Measurements from ENCODE around the gene NR6A1.
A peak's percentile ranks its signal among the peaks of the same experiment; 100 is the strongest.

NR6A1 gene

DNA sequence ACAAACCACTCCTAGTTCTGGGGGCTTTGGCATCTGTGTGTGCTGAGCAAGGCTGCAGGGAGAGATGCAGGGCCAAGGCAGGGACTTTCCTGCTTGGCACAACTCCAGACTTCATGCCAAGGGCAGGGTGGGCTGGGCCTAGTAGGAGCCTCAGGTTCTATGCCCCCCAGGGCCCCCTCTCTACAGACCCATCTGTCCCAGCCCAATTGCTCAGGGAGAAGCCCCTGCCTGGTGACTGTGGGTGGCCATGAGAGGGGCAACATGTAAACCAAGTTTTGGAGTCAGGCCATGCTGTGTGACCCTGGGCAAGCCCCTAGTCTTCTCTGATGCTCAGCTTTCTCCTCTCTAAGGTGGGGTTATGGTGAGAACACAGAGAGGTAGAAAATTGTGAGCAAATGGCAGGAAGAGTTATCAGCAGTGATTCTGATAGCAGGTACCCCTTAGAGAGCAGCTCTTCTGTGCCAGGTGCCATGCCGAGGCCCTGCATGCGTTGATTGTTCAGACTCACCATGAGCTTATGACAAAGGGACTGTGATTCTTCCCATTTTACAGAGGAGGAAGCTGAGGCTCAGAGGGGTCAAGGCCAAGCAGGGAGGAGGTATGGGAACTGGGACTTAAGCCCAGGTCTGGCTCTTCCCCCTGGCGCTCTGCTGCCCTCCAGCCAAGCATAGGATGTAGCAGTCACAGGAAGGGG, 11.0 kb upstream of the NR6A1 start:
- in situ Hi-C loops (cut with HindIII; ENCODE audit: low sequenced_read_pairs) = no loop called here
- no peak for DNase-seq (ENCODE audit: low read depth)
- no peak overlapping the region for H3K4me3 ChIP-seq (ENCODE audit: low read depth, low read length)

GRCh38 chr9:124780757-124781151, 9.6 kb upstream of the NR6A1 start:
- in situ Hi-C loops (cut with HindIII; ENCODE audit: low sequenced_read_pairs) = no loop called here
- TF ChIP-seq, protein P1, sequence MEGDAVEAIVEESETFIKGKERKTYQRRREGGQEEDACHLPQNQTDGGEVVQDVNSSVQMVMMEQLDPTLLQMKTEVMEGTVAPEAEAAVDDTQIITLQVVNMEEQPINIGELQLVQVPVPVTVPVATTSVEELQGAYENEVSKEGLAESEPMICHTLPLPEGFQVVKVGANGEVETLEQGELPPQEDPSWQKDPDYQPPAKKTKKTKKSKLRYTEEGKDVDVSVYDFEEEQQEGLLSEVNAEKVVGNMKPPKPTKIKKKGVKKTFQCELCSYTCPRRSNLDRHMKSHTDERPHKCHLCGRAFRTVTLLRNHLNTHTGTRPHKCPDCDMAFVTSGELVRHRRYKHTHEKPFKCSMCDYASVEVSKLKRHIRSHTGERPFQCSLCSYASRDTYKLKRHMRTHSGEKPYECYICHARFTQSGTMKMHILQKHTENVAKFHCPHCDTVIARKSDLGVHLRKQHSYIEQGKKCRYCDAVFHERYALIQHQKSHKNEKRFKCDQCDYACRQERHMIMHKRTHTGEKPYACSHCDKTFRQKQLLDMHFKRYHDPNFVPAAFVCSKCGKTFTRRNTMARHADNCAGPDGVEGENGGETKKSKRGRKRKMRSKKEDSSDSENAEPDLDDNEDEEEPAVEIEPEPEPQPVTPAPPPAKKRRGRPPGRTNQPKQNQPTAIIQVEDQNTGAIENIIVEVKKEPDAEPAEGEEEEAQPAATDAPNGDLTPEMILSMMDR (IDR thresholded peaks at IDR 0.05; ENCODE audit: low read depth, low read length, missing control alignments) = no peak
- DNase-seq (ENCODE audit: low read depth) = no peak
- no peak overlapping the region for H3K4me3 ChIP-seq (ENCODE audit: low read depth, low read length)

More for the DNA sequence above, 11.0 kb upstream of the NR6A1 start:
- TF ChIP-seq, protein P1 (IDR thresholded peaks at IDR 0.05; ENCODE audit: low read depth, low read length, missing control alignments) = no peak

DNA sequence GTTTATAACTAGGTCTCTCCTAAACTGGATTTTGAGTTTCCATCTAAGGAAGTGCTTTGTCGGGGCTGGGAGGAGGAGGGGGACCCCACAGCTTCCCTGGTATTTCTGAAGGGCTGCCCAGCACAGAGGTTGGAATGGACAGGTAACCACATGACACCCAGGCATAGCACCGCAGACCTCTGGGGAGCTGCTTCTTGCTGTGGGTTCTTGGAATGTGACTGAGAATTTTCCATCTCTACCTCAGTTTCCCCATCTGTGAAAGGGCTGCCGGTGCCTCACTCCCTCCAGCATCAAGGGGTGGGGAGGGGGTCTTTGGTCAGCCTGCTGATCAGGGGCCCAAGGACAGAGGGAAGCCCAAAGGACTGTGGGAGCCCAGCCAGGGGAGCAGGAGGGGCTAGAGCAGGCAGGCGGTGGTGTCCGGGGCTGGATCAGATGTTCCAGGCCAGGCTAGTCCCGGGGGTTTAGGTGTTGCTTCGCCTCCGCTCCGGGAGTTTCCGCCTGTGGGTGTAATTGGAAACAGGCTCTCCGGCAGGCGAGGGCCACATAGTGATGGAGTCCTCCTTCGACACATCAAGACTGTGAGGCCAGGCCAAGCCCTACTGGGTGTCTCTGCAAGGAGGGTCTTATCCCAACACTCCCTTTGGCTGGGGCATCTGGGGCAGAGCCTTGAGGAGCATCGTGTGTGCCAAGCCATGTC, 9.1 kb upstream of the NR6A1 start:
- no peak overlapping the region for H3K4me3 ChIP-seq (ENCODE audit: low read depth, low read length)
- in situ Hi-C loops (cut with HindIII; ENCODE audit: low sequenced_read_pairs) = no loop called here
- no peak for DNase-seq (ENCODE audit: low read depth)
- TF ChIP-seq, protein P1 (IDR thresholded peaks at IDR 0.05; ENCODE audit: low read depth, low read length, missing control alignments) = no peak

- DNase-seq (ENCODE audit: low read depth) = peak; percentile 91
- in situ Hi-C loops (cut with HindIII; ENCODE audit: low sequenced_read_pairs) = no loop called here
- TF ChIP-seq, protein P1 (IDR thresholded peaks at IDR 0.05; ENCODE audit: low read depth, low read length, missing control alignments) = no peak
- H3K4me3 ChIP-seq (ENCODE audit: low read depth, low read length) = no peak overlapping the region
These were observed 8.4 kb upstream of the NR6A1 start for GRCh38 chr9:124779368-124780059.

DNA sequence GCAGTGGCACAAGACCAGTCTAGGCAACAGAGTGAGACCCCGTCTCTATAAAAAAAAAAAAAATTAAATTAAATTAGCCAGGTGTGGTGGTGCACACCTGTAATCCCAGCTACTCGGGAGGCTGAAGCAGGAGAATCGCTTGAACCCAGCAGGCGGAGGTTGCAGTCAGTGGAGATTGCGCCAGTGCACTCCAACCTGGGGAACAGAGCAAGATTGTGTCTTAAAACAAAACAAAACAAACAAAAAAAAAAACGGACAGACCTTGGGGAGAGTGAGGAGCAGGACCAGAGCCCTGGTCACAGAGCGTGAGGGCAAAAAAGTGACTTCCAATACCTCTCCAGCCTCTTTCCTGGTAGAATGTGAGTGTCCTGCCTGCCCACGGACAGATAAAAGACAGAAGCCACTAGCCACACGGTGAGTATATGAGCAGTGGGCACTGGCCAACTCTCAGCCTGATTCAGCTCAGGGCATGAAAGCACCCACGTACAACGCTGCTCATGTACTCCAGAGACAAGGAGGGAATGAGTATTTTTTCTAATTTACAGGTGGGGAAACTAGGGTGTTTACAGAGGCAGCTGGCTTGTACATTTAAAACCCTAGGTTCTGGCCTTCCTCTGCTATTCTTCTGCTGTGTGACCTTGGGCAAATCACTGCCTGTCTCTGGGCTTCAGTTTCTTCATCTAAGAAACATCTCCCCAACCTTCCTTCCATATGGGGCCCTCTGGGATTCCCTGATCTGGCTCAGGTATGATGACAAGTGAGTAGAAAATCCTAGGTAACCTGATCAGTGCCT, 7.7 kb upstream of the NR6A1 start:
- in situ Hi-C loops (cut with HindIII; ENCODE audit: low sequenced_read_pairs) = no loop called here
- H3K4me3 ChIP-seq (ENCODE audit: low read depth, low read length) = no peak overlapping the region
- DNase-seq (ENCODE audit: low read depth) = no peak
- TF ChIP-seq, protein P1 (IDR thresholded peaks at IDR 0.05; ENCODE audit: low read depth, low read length, missing control alignments) = no peak

All from astrocyte of the cerebellum (primary cell).